ENCODE measurements around the gene A3GALT2.

Gene A3GALT2

GRCh38 chr1:33275195-33275594 is 45.7 kb downstream of the A3GALT2 start:
- no peak for DNase-seq (ENCODE audit: low read depth, low spot score)
- CTCF ChIA-PET = interaction anchor here (1.2 to 12.7 kb wide), 3 partner anchors 19 to 196 kb away, joined by 4 to 110 read pairs (median 4); no protein-coding TSS in a partner anchor
- no peak overlapping the region for H3K4me3 ChIP-seq (ENCODE audit: low read depth, low read length)
- no peak for TF ChIP-seq CTCF (IDR thresholded peaks at IDR 0.05; ENCODE audit: insufficient read depth, low read length, missing control alignments)
- POLR2A ChIA-PET = no interaction called here

GRCh38 chr1:33274446-33274845 is 46.5 kb downstream of the A3GALT2 start:
- DNase-seq (ENCODE audit: low read depth, low spot score) = no peak
- POLR2A ChIA-PET = no interaction called here
- no peak overlapping the region for H3K4me3 ChIP-seq (ENCODE audit: low read depth, low read length)
- CTCF ChIA-PET = interaction anchor here (1.2 to 12.7 kb wide), 3 partner anchors 20 to 197 kb away, joined by 4 to 110 read pairs (median 4); no protein-coding TSS in a partner anchor
- TF ChIP-seq CTCF (IDR thresholded peaks at IDR 0.05; ENCODE audit: insufficient read depth, low read length, missing control alignments) = no peak

GRCh38 chr1:33273961-33274371 is 46.9 kb downstream of the A3GALT2 start:
- DNase-seq (ENCODE audit: low read depth, low spot score) = no peak
- ChIA-PET CTCF (interaction anchor here (1.2 to 12.7 kb wide), 3 partner anchors 20 to 198 kb away, joined by 4 to 110 read pairs (median 4); no protein-coding TSS in a partner anchor), POLR2A (no interaction called here)
- no peak for TF ChIP-seq CTCF (IDR thresholded peaks at IDR 0.05; ENCODE audit: insufficient read depth, low read length, missing control alignments)
- H3K4me3 ChIP-seq (ENCODE audit: low read depth, low read length) = no peak overlapping the region

GRCh38 chr1:33273406-33273805 is 47.5 kb downstream of the A3GALT2 start:
- TF ChIP-seq CTCF (IDR thresholded peaks at IDR 0.05; ENCODE audit: insufficient read depth, low read length, missing control alignments) = no peak
- ChIA-PET POLR2A (no interaction called here), CTCF (interaction anchor here (0.6 to 12.7 kb wide), 2 partner anchors 24 to 198 kb away, joined by 3 to 110 read pairs; no protein-coding TSS in a partner anchor)
- no peak overlapping the region for H3K4me3 ChIP-seq (ENCODE audit: low read depth, low read length)
- no peak for DNase-seq (ENCODE audit: low read depth, low spot score)

GRCh38 chr1:33272930-33273329 is 48.0 kb downstream of the A3GALT2 start:
- no peak for TF ChIP-seq CTCF (IDR thresholded peaks at IDR 0.05; ENCODE audit: insufficient read depth, low read length, missing control alignments)
- ChIA-PET POLR2A (no interaction called here), CTCF (interaction anchor here (0.6 to 12.7 kb wide), 2 partner anchors 24 to 198 kb away, joined by 3 to 110 read pairs; no protein-coding TSS in a partner anchor)
- DNase-seq (ENCODE audit: low read depth, low spot score) = no peak
- H3K4me3 ChIP-seq (ENCODE audit: low read depth, low read length) = no peak overlapping the region

- no peak for TF ChIP-seq CTCF (IDR thresholded peaks at IDR 0.05; ENCODE audit: insufficient read depth, low read length, missing control alignments)
- ChIA-PET POLR2A (no interaction called here), CTCF (interaction anchor here (0.6 to 12.7 kb wide), 2 partner anchors 25 to 199 kb away, joined by 3 to 110 read pairs; no protein-coding TSS in a partner anchor)
- H3K4me3 ChIP-seq (ENCODE audit: low read depth, low read length) = no peak overlapping the region
- DNase-seq (ENCODE audit: low read depth, low spot score) = no peak
Measured at GRCh38 chr1:33272509-33272908, 48.4 kb downstream of the A3GALT2 start.
